GM21529 (cell line): ENCODE data around the gene COL5A1.

Experiments used
- ATAC-seq: cut with Tn5 transposase; IDR thresholded peaks from one replicate; pipeline ENCODE4 v1.9.1; 2021; ENCODE audit not compliant: unreplicated experiment

Gene COL5A1

DNA sequence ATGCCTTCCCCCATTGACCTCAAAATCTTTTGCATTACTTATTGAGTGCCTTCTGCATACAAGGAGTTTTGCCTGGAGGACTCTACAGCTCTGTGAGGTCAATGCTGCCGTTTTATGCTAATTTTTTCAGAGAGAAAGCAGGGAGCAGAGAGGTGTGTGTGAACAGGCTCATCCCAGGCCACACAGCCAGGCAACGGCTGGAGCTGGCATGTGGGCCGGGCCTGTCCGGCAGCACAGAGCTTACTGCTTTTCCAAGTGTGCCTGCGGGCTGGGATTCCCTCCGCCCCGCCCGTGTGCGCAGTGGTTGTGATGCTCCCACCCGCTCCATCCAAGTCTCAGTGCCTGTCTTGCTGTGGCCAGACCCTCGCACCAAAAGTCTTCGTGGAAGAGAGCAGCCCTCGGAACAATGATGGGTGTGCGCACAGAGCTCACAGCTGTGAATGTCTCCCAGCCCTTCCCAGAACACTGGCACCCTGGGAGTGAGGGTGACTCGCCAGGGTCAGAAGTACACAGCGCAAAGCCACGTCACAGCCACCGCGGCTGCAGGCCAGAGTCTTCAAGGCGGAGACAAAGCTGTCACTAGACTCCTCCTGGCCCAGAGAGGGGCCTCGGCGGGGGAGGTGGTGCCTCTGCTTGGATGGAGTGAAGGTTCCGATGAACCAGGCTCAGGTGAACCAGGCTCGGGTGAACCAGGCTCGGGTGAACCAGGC lies 82.8 kb downstream of the COL5A1 start:
- no peak for ATAC-seq

DNA sequence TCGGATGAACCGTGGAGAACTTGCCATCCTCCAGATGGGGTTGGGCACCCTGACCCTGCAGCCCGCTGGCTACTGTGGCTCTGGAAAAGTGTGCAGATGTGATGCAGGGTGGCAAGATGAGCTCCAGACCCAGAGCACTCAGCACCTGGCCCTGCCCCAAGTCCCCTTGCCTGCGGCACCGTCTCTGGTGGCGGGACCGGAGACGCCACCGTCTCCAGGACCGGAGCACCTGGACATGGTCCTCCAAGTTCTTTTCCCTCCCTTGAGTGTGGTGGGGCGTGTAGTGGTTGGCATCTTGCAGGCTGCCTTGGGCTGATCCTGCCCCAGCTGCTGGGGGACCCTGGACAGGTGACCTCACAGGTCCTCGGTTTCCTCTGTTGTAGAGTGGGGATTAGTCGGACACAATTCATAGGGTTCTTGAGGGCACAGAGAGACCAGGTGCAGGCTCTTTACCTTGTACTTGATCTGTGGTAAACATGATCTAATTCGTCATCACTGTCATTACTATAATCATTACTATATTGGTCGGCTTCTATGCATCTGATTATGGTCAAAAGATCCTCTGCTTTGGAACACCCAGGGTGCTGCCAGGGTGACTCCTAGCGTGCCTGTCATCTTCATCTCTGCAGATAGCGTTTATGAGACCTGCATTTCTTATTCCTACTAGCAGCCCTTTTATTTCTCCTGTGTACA lies 83.5 kb downstream of the COL5A1 start:
- no peak for ATAC-seq

DNA sequence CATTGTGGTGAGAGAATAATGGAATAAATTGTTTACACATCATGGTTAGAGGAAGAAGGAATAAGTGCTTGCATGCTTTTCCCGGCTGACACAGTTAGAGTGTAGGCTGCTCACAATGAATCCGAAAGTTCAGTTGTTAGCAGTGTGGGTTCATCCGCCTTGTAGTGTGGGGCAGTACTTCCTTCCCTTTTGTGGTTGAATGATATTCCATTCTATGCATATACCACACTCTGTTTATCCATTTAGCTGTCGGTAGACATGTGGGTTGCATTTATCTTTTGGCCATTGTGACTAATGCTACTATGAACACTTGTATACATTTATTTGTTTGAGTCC lies 84.0 kb downstream of the COL5A1 start:
- no peak for ATAC-seq

DNA sequence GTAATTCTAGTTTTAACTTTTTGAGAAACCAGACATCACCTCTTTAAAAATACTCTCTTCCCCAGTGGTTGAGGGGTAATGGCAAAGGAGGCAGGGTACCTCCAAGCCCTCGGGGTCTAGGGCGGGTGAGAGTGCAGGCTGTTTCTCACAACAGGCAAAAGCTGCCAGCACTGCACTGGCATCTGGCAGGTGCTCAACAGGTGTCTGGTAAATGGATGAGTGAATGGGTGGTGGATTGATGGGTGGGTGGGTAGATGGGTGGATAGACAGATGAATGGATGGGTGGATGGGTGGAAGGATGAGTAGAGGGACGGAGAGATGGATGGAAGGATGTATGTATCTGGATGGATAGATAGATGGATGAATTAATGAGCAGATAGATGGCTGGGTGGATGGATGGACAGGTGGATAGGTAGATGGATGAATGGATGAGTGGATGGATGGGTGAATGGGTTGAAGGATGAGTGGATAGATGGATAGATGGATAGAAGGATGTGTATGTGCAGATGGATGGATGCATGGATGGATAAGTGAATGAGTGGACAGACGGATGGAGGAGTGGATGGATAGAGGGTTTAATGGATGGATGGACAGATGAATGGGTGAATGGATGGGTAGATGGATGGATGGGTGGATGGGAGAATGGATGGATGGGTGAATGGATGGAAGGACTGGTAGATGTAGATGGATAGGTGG lies 84.6 kb downstream of the COL5A1 start:
- no peak for ATAC-seq

DNA sequence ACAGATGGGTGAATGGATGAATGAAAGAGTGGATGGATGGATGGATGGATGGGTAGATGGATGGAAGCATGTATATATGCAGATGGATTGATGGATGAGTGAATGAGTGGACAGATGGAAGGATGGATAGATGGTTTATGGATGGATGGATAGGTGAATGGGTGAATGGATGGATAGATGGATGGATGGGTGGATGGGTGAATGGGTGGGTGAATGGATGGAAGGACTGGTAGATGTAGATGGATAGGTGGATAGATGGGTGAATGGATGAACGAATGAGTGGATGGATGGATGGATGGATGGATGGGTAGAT lies 85.1 kb downstream of the COL5A1 start:
- ATAC-seq: no peak

DNA sequence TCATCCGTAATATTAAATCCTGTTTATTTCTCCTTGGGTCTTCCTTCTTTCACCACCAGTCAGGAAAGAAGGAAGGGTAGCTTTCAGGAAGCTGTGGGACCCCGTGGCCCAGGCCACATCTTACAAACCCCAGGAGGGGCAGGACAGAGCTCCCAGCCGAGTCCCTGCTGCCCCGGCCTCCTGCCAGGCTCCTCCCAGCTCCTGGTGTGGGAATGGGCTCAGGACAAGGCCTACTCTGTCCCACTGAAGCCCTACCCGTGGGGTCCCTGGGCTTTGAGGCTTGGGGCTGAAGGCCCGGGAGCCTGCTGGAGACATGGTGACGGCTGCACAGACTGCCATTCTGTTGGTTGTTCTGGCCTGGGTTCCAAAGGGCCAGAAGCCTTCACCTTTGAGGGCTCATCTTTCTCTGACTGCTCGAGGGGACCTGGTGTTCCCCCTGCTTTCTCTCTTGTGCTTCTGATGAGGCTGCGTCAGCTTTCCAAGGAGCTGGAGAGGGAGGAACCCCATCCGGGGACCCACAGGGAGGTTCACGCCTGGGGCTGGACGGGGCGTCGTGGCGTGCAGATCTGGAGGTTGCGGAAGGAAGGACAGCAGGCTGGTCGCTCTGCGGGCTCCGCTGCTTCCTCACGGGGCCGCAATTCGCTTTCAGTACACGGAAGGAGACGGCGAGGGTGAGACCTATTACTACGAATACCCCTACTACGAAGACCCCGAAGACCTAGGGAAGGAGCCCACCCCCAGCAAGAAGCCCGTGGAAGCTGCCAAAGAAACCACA lies 86.6 kb downstream of the COL5A1 start:
- ATAC-seq: no peak

DNA sequence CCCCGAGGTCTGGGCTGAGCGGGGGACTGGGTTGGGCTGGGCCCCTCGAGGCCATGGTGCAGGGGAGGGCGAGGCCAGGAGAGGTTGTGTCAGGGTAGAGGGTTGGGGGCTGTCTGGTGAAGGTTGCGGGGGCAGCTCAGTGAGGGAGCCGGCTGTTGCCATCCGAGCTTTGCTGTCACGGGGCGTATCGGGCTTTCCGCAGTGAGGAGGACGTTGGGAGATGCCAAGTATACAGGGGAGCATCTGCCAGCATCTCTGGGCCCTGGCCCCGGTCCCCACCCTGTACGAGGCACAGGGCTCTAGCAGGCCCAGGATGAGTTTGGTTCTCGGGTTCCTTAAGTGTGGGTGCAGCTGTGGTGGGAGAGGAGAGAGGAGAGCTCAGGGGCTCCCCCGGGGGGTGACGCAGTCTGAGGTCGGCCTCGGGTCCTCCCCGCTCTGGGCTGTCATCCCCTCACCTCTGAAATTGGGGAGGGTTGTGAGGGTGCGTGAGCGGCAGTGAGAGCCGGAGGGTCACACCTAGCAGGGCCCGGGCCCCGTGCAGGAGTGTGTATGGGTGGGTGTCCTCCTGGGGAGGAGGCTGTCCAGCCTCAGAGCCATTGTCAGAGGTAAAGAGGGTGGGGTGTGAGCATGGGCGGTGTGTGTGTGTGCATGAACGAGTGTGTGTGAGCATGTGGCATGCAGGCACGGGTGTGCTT lies 87.3 kb downstream of the COL5A1 start:
- no peak for ATAC-seq

DNA sequence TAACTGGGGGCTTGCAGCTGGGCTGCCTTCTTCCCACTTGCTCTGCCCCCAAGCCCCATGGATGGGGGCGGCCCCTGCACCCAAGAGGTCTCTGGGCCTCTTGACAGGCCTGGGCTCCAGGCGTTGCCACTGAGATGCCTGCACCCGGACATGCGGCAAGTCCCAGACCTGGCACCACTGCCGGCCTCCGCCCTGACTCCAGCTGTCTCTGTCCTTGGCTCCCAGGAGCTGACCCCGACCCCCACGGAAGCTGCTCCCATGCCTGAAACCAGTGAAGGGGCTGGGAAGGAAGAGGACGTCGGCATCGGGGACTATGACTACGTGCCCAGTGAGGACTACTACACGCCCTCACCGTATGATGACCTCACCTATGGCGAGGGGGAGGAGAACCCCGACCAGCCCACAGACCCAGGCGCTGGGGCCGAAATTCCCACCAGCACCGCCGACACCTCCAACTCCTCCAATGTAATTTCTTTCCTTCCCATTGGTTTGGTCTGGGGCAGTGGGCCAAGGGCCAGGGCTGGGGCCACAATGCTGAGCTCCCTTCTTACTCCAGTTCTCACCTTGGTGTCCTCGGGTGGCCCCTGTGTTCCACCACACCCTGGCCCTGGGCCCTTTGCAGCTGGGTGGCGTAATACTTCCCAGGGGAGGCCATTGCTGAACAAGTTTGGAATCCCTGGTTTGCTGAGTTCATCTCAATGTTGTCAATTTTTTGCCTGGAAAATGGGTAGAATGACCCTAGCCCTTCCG lies 88.6 kb downstream of the COL5A1 start:
- ATAC-seq: no peak

DNA sequence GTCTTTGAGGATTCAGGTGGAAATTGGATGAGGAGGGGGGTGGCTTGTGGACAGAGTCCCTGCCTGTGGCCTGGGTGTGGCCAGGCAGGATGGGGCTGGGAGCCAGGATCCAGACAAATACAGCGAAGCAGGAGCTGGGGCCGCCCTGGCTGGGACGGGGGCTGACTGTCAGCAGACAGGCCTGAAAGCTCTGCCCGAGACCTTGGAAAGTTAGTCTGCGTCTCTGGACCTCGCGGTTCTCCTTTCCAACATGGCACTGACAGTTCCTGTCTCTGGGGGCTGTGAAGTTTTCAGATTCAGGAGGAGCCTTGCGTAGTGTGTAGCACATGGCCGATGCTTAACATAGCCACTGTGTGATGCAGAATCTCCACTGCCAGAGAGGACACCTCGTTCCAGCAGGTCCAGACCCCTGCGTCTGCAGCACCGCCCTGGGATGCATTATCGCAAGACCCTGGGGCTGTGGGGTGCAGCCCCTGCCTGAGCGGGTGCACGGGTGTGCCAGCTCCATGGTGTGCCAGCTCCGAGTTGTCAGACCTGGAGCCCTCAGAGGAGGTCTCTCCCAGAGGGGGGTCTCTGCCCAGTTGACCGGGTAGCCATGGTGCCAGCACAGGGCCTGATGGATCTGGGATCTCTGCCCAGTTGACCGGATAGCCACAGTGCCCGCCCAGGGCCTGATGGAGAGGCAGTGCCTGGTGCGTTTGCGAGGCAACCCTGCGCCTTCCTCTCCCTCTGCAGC lies 89.3 kb downstream of the COL5A1 start:
- ATAC-seq: no peak

DNA sequence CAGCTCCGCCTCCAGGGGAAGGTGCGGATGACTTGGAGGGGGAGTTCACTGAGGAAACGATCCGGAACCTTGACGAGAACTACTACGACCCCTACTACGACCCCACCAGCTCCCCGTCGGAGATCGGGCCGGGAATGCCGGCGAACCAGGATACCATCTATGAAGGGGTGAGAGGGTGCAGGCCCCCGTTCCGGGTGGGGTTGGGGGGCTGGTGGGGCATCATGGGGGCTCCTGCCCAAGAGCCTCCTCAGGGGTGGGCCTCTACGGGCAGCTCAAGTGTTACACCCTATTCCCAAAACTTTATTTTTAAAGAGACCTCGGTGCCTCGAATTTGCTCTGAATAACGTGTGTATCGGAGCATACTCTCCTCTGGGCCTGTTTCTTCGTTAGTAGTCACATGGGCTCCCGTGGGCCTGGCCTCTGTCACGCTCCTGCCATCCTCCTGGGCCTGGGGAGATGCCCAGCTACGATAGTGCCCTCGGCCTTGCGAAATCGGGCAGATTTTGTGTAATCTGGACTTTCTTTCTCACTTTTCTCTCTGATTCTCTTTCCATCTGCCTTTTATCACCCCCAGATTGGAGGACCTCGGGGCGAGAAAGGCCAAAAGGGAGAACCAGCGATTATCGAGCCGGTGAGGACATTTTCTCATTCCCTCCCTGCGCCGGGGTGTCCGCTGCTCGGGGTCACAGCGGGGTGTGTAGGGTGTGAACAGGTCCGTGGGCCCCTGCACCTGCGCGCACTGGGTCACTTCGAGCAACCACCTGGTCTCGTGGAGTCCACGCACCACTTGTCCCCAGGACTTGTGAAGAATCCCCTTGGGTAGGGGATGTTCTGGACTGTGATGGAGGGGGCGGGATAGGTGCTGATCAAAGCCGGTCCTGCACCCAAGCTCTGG lies 90.1 kb downstream of the COL5A1 start:
- ATAC-seq: no peak

DNA sequence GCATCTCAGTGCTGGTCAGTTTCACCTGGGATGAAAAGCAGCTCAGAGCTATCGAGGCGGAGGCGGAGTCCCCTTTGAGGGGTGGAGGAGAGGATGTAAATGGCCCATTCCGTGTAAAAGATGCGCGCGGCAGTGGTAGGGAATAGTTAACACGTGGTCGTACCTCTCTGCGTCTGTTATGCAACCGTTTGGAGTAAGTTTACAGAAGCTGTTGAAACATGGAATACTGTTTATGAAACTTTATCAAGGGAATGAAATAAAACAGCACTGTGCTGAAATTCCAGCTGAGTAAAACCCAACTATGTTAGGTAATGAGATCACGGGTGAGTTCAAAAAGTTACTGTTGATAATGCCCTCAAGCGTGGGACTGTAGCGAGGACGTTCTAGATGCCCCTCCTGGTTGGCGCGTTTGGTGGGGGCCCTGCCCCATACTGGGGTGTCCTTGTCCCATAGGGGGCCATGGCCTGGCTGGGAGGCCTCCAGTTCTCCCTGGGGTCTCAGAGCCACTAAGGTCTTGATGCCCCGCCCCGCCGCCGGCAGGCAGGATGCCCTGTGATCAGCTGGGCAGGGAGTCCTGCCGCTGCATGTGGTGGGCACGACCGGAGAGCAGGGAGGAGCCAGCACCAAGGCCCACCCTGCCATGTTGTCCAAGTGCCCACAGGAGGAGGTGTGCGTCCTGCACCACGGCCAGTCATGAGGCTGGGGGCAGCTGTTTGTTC lies 90.9 kb downstream of the COL5A1 start:
- ATAC-seq: no peak

DNA sequence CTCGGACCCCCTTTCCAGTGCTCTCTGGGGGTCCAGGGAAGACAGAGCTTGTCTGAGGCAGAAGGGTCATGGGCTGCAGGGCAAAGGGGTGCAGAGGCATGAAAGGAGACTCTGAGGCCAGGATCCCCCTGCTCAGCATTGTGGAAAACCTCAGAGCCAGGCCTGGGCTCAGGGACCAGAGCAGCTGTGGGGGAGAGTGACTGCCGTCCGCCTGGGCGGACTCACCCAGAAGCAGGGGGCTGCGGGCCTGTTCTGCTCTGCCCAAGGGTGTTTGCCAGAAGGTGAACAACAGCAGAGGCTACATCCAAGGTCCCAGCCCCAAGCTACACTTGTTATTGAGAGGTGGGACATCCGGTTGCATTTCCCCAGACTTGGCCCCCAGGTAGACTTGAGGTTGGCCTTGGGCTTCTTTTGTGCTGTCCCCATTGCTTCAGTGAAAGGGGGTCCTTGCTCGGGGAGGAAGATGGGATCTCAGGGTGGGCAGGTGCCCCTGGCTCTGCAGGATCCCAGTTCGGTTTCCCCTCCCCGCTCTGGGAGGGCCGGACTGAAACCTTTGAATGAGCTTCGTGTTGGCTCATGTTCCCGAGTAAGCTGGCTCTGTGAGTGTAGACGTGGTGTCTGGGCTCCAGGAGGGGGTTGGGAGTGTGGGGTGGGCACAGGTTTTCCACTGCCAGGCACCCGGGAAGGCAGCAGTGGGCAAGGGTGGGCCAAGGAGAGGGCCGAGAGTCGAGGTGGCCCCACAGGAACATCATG lies 92.1 kb downstream of the COL5A1 start:
- ATAC-seq: no peak

DNA sequence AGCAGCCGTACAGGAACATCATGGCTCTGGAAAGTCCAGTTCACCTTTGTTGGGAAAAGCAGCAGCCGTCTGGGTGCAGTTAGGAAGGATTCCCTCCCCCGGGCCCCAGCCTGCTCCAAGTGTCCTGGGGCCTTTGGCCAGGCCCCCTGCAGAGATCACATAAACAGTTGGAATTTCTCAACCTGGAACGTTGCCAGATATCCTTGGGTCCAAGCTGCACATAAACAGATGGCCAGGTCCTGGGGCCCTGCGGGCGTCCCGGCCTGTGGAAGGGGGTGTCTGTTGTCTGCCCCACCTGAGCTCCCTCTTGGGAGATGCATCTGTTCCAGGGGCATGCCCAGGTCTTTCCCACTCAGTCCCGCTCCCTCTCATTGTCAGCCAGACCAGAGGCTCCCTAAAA lies 92.7 kb downstream of the COL5A1 start:
- no peak for ATAC-seq

DNA sequence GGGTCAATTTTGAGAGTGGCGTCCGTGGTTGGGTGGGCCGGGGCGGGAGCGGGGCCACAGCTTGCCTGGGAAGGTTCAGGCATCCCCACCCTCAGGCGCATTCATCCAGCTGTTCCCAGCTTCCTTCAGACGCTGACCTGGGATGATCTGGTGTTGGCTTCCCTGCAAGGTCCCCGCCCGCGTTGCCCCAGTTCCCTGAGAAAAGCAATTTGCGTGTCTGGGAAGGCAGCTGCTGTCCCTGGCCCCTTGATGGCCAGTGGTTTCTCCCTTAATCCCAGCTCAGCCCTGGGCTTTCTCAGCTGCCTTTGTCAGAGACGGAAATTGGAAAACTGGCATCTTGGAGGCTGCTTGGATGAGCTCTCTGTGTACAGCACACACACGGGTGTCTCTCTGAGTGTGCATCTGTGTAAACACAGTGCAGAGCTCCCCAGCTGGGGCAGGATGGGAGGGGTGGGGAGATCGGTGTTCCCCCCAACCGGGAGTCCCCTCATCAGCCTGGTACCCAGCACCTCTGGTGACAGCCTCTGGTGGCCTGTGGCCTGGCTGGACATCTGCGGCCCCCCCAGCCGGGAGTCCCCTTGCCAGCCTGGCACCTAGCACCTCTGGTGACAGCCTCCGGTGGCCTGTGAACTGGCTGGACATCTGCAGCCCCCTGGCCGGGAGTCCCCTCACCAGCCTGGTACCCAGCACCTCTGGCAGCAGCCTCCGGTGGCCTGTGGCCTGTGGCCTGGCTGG lies 94.0 kb downstream of the COL5A1 start:
- no peak for ATAC-seq

DNA sequence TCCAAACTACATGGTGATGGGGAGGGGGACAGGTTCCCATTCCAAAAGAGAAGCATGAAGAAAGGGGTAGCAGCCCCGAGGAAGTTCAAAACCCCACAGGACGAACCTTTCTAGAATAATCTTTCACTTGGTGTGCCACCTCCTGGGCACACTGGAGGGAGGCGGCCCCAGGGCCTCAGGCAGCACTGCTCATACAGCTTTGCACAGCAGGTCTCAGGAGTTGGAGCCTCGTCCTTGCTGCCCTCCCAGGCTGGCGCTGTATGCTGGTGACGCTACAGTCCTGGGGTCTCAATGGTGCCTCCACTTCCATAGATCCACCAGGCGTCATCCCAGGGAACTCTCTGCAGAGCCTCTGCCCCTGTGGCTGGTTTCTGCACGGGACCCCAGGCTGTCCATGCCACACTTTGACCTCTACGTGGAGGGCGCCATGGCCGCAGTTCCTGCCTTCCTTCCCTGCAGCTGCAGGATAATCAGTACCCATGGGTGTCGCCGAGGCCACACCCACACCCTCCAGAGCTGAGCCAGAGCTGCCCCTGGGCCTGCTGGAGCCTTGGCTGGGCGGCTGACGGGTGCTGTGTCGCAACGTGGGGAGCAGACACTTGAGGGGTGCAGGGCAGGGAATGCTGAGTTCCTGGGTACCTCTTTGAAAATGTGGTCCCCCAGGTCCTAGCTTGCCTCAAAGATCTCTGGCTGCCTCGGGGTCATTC lies 95.3 kb downstream of the COL5A1 start:
- ATAC-seq: no peak
